ENCODE results near the gene SLC26A2.

Gene SLC26A2

GRCh38 chr5:149961186-149961685 is 678 bp downstream of the SLC26A2 start:
- TF ChIP-seq, protein P1, sequence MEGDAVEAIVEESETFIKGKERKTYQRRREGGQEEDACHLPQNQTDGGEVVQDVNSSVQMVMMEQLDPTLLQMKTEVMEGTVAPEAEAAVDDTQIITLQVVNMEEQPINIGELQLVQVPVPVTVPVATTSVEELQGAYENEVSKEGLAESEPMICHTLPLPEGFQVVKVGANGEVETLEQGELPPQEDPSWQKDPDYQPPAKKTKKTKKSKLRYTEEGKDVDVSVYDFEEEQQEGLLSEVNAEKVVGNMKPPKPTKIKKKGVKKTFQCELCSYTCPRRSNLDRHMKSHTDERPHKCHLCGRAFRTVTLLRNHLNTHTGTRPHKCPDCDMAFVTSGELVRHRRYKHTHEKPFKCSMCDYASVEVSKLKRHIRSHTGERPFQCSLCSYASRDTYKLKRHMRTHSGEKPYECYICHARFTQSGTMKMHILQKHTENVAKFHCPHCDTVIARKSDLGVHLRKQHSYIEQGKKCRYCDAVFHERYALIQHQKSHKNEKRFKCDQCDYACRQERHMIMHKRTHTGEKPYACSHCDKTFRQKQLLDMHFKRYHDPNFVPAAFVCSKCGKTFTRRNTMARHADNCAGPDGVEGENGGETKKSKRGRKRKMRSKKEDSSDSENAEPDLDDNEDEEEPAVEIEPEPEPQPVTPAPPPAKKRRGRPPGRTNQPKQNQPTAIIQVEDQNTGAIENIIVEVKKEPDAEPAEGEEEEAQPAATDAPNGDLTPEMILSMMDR (IDR thresholded peaks at IDR 0.05; ENCODE audit: low read depth, low read length, missing control alignments) = no peak
- no peak for DNase-seq (ENCODE audit: low read depth)
- peak overlapping the region; percentile 77 for H3K4me3 ChIP-seq (ENCODE audit: low read depth, low read length)
- in situ Hi-C loops (cut with HindIII; ENCODE audit: low sequenced_read_pairs) = no loop called here

DNA sequence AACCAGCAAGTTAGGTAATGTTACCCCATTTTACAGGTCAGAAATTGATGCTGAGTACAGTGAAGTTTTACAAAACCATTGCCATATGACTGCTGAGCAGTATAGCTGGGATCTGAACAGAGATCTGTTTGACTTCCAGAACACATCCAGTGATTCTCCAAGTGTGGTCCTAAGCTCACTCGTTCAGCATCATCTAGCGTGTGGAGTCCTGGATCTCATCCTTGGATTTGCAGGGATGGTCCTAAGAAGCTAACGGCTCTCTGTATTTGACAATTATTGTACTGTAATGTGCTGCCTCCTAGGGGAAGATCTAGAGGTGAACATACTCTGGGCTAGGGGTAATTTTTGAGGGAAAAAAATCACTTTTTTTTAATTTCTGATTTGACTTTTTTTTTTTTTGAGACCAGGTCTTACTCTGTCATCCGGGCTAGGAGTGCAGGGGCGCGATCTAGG is 1.4 kb downstream of the SLC26A2 start:
- in situ Hi-C loops (cut with HindIII; ENCODE audit: low sequenced_read_pairs) = no loop called here
- no peak overlapping the region for H3K4me3 ChIP-seq (ENCODE audit: low read depth, low read length)
- DNase-seq (ENCODE audit: low read depth) = peak; percentile 59
- TF ChIP-seq, protein P1 (IDR thresholded peaks at IDR 0.05; ENCODE audit: low read depth, low read length, missing control alignments) = peak; percentile 68

- H3K4me3 ChIP-seq (ENCODE audit: low read depth, low read length) = no peak overlapping the region
- no peak for DNase-seq (ENCODE audit: low read depth)
- in situ Hi-C loops (cut with HindIII; ENCODE audit: low sequenced_read_pairs) = no loop called here
- TF ChIP-seq, protein P1 (IDR thresholded peaks at IDR 0.05; ENCODE audit: low read depth, low read length, missing control alignments) = no peak
Observed at GRCh38 chr5:149962601-149963300, 2.2 kb downstream of the SLC26A2 start.

- no peak for DNase-seq (ENCODE audit: low read depth)
- no peak overlapping the region for H3K4me3 ChIP-seq (ENCODE audit: low read depth, low read length)
- in situ Hi-C loops (cut with HindIII; ENCODE audit: low sequenced_read_pairs) = no loop called here
- TF ChIP-seq, protein P1 (IDR thresholded peaks at IDR 0.05; ENCODE audit: low read depth, low read length, missing control alignments) = no peak
Observed at GRCh38 chr5:149963729-149964128, 3.2 kb downstream of the SLC26A2 start.

- TF ChIP-seq, protein P1 (IDR thresholded peaks at IDR 0.05; ENCODE audit: low read depth, low read length, missing control alignments) = no peak
- no peak for DNase-seq (ENCODE audit: low read depth)
- in situ Hi-C loops (cut with HindIII; ENCODE audit: low sequenced_read_pairs) = no loop called here
- H3K4me3 ChIP-seq (ENCODE audit: low read depth, low read length) = no peak overlapping the region
Observed at GRCh38 chr5:149966946-149967345, 6.4 kb downstream of the SLC26A2 start.

DNA sequence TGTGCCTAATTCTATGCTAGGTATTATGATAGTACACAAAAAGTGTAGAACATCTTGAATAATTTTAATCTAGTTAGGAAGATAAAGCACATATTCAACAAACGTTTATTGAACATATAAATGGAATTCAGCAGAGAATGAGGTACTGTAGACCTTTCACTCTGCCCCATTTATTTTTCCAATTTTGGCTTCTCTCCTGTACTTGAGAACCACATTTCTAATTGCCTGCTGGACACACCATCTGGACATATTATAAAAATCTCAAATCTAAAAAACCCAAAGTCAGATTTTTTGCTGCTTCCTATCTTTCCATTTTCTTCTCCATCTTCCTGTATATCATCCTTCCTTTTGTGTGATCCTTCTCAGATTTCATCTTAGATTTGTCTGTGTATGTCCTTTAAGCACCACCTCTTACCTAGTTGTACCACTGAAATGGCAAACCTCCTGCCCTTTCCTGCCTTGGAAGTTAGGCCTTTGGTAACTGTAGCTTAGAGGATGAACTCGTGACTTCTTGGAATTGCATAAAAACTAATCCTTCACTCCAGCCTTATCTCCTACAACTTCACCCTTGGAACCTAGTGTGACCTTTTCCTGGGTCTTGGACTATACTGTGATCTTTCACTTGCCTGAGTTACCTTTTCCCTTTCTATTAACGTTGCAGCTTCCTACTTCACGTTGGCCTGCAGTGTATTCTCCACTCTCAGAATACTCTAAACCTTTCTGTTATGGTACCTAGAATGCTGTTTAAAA is 8.8 kb downstream of the SLC26A2 start:
- DNase-seq (ENCODE audit: low read depth) = no peak
- TF ChIP-seq, protein P1 (IDR thresholded peaks at IDR 0.05; ENCODE audit: low read depth, low read length, missing control alignments) = no peak
- in situ Hi-C loops (cut with HindIII; ENCODE audit: low sequenced_read_pairs) = no loop called here
- no peak overlapping the region for H3K4me3 ChIP-seq (ENCODE audit: low read depth, low read length)

Data from astrocyte of the cerebellum (primary cell).